Activated CD8-positive, alpha-beta memory T cell treated with anti-CD3 and anti-CD28 coated beads, Interleukin-2, amount 50 U/mL, for 4 hours (primary cell): ENCODE data around the gene PRDM15.

Source experiments
- DNase-seq: peaks from one replicate; pipeline ENCODE4 v3.0.0-alpha.2; 2020

Gene PRDM15

DNA sequence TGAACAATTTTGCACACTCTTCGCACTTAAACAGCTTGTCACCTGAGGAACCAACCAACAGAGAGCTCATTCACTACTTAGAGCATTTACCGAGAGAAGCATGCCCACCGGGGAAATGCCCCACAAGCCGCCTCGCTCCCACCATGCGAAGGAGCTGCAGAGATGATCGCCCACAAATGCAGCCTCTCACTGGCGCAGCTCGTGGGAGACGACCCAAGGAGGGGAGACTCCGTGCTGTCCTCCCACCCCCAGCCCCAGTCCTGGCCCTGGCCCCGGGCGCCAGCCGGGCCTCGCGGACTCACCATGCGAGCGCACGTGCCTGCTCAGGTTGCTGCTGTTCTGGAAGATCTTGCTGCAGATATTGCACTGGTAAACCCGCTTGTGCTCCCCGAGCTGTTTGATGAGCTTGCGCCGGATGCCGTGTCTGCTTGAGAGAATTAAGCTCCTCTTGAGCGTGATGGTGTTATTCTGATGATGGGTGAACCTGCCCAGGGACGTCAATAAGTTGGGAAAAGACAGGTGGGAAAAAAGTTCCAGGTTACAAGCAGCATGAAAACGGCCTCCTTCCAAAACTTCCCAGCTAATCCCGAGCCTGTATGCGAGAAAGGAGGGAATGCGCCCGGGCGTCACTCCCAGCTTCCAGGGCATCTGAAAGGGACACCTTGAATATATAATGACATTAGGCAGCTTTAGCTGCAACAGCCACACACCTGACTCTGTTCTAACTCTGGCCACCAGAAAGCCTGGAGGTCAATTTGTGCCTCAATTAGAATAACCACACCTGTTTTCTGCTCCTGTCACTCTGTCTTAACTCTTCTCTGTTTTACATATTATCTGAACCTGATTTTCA lies 42.8 kb downstream of the PRDM15 start:
- DNase-seq = no peak

- no peak for DNase-seq
Measured at GRCh38 chr21:41835711-41836154, 43.4 kb downstream of the PRDM15 start.

DNA sequence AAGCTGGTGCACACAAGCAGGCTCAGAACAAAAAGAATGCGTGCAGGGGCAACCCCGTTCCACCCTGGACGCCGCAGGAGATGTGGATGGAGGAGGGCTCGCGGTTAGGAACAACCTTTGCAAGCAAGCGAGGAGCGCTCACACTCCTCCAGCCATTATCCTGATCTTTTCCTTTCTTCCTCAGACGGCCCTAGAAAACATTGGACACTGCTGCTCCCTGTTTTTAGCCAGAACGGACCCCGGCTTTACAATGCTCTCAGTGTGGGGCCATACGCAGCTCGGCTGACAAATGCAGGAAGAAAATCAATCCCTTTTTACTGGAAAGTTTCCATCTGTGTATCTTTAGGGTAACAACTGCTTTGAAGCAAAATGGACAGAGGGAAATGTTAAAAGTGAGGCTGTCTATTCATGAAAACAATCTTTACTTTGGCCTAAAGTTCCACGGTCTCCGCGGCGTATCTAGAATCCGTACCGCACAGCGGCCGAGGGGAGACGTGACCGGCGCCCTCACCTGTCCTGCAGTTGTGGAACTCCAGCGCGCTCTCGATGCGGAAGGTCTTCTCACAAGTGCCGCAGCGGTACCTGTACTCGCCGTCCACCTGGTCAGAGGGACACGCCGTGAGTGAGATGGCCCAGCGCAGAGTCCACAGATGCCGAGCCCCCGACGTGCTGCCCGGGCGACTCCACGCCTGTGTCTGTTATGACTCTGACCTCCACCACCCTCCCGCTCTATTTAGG lies 44.0 kb downstream of the PRDM15 start:
- DNase-seq = no peak

- DNase-seq = no peak
Measured at GRCh38 chr21:41834252-41834925, 44.8 kb downstream of the PRDM15 start.

DNA sequence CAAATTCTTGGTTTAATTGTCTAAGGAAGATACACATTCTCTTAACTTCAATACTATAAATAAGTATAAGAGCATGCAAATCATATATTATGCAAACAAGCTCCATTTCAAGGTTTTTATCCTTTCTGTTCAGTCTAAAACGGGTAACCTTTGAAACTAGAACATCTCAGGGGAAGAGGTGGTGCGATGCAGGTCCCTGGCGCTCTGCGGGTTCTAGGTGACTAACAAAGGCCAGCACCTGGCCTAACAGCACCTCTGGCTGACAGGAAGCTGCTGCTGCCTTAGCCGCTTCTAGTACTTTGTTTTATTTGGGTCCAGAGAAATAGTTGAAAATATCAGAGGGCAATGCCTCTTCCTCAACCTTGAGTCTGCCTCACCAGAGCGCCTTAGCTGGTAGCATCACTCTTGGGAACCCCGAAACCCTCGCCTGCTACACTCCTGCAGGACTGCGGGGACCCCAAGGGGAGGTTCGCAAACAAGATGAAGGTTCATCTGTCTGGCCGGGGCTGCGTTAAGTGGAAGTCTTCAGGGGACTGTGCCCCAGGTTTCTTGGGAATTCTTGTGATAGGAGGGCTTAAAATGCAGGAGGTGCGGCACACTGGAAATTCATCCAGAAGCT lies 45.5 kb downstream of the PRDM15 start:
- DNase-seq = no peak

DNA sequence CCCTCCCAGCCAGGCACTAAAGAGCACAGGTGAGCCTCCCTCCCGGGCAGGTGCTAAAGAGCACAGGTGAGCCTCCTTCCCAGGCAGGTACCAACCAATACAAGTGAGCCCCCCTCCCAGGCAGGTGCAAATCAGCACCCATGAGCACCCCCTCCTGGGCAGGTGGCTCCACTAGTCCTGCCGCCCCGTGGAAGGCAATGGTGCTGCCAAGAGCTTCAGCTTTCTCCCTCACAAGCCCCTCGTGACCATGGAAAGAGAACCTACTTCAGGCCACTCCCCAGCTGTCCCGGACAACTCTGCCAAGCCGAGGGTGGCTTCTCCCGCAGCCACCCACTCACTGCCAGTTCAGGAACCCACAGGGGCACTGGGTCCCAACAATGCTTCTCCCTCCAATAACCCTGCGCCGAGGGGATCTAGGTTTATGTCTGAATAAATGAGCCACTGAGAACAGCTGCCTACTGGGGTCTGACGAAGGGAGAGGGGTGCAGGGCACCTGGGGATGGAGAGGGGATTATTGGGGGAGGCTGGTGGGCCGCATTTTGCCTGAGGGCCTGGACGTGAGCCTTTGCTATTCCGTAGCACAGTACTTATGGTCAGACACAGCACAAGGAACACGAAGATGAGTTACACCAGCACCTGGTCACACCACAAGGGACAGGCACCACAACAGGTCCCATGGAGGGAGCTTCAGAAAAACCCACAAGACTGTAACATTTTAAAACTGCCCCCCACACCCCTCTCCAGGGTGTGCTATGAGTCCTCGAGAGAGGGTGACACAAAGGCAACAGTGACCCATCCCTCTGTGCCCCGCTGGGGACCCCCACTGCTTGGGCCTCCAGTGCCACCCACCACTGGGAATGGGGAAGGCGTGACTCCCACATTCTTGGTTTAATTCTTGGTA lies 46.3 kb downstream of the PRDM15 start:
- no peak for DNase-seq

DNA sequence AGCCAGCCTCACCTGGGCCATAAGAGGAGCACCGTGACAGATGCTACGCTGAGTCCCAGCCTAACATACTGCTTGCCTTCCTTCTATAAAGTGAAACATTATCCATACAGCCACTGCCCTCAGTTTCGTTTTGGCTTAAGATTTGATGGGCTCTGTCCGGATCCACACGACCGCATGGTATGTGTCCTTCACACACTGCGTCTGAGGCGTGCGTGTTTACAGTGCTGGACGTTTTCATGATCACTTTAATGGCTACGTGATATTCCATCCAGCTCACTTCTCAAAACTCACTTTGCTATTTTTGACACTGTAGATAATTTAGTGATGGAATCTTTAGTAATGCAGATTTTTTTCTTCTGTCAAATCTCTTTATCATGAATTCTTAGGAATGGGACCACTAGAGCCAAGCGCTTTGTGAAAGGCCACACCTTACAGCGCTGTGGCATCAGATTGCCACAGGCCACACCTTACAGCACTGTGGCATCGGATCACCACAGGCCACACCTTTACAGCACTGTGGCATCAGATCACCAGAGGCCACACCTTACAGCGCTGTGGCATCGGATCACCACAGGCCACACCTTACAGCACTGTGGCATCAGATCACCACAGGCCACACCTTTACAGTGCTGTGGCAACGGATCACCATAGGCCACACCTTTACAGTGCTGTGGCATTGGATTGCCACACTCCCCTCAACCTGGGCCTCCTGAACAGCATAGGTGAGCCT lies 47.1 kb downstream of the PRDM15 start:
- no peak for DNase-seq

GRCh38 chr21:41831453-41831831 lies 47.7 kb downstream of the PRDM15 start:
- DNase-seq = no peak

DNA sequence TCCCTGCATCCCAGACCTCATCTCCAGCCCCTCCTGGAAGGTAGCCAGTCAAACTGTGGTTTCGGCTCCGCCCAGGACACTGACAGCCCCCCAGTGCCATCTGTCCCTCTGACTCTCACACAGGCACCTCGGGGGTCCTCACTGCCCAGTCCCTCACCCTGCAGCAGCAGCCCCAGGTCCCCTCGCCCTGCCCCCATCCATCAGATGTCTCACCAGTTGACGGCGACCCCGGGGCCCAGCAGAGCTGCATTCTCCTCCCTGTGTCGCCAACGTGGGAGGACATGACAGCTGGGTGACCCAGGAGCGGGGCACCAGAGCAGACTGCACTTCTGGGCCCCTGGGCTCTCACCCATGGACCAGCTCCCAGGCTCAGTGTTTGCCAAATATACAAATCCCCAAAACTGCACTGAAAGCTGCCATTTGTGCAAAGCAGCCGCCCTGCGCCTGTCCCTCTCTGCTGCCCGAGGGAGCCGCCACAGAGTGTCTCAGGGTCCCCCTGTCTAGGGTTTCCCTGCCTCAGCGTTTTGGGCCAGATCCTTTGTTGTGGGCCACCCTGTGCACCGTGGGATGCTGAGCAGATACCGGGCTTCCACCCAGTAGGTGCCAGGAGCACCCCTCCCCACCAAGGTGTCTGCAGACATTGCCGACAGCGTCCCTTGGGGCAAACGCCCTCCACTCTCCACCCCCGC lies 48.2 kb downstream of the PRDM15 start:
- DNase-seq = no peak

DNA sequence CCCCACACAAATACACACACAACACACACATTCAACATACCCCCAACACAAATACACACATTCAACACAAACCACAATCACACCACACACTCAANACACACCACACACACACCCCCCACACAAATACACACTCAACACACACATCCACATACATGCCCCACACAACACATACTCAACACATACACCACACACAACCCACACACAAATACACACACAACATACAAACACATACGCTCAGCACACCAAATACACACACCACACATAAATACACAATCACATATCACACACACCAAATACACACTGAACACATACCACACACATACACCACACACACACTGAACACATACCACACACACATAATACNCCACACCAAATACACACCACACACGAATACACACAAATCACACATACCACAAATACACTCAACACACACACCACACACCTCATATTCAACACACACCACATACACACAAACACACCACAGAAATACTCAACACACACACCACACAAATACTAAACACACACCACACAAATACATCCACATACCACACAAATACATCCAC lies 48.9 kb downstream of the PRDM15 start:
- no peak for DNase-seq

DNA sequence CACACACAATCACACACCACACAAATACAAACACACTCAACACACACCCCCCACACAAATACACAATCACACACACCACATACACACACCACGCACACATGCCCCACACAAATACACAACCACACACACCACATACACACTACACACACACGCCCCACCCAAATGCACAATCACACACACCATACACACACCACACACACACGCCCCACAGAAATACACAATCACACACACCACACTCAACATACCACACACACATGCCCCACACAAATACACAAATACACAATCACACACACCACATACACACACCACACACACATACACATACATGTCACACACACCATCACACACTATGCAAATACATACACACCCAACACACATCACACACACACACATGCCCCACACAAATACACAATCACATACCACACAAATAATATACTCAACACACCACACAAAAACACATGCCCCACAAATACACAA lies 50.2 kb downstream of the PRDM15 start:
- DNase-seq = no peak

DNA sequence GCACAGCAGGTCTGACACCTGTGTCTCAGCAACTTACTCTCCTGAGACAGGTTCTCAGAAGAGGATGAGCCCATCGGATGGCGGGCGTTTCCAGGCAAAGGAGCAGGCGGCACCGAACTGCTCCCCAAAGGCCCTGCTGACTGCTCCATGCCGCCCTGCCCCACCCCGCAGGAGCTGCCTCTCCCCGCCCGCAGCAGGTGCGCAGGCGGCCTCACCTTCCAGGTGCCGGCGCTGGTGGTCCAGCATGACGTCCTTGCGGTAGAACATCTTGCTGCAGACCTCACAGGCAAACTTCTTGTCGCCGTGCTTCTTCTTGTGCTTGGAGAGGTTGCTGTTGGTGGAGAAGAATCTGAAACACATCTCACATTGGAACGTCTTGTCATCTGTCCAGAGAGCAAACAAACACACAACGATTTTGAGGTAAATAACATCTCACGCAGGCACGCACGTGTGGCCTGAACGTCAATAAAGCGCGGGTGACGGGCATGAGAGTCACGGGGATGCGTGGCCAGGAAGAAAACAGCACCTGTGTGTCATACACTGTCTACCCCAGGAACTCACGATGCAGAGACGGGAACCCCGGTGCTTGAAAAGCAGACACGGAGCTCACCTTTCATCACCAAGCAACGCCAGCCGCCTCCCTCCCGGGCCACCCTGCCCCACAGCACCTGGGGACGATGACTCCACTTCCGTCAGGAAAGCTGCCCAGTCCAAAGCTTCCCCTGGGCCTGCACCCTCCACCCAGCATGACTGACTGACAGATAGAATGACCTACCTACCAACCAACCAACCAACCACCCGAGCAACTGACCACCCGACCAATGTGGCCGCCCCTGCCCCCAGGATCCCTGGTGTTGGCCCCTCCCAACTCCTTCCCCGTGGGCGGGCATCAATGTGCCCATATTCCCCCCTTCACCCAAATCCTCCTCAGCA lies 50.9 kb downstream of the PRDM15 start:
- DNase-seq = no peak

- no peak for DNase-seq
Measured at GRCh38 chr21:41825881-41826280, 53.3 kb downstream of the PRDM15 start.

DNA sequence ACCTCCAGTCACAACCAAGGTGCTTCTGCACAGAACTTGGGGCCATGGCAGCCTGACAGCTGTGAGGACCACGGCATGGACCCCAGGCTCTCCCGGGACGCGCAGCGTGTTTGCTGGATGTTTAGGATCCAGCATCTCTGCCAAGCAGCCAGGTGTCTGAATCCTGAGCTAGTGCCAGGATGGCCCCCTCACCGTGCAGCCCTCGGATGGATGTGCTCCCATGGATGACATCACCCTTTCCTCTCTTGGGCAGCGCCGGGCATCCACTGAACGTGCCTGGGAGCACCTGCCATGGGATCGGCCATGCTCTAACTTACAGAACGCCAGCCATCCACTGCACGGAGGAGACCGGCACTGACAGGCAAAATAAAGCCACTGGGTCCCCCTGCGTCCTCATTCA lies 53.9 kb downstream of the PRDM15 start:
- no peak for DNase-seq

DNA sequence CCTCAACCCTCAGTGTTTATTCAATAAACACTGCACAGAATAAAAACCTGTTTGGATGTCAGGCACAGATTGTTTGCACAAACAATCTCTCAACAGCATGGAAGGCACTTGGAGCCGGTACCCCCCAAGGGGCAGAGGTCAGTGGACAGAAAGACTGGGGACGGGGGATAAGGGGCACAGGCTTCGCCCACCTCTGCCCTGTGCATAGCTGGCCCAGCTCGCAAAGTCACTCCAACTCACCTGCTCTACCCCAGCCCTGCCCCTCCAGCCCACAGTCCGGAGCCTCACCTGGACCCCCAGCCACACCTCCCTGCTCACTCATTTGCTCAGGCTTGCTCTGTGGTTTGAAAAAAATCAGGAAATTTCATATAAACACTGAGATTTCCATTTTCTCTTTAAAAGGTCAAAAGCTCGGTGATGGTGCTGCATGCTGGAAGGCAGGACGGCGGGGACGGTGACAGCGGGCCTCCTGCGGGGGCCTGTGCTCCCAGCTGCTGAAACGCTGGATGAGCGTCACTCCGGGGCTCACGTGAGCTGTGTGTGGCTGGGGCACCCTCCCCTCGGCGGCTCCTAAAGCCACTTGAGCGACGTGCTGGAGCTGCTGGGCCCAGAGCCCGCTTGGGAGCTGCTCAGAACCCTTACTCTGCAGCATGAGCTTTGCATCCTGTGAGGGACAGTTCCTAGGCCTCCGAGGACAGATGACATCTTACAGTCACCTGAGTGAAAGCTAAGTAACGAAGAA lies 54.5 kb downstream of the PRDM15 start:
- no peak for DNase-seq

GRCh38 chr21:41823906-41824305 lies 55.2 kb downstream of the PRDM15 start:
- DNase-seq = no peak

DNA sequence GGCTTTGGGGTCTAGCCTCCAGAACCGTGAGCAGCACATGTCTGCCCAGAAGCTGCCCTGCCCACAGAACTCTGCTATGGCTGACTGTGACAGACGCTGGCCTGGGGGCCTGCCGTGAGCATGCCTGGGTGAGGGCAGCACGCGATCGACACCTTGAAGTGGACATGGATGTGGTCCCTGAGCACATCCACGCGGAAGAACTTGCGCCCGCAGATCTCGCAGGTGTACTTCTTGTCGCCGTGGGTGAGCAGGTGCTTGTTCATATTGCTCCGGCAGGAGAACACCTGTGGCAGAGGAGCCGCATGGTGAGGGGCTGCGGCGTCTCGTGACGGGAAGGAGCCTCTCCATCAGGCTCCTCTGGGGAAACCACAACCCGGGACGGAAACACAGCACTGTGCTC lies 56.0 kb downstream of the PRDM15 start:
- DNase-seq = no peak

- no peak for DNase-seq
Measured at GRCh38 chr21:41821756-41822431, 57.2 kb downstream of the PRDM15 start.
